Thoracic aorta (tissue), 2 donors: ENCODE data around the gene EFCAB5. TPM values are rescaled to one million over a fixed set of nuclear protein-coding genes. Genes with fewer than 3 reads are reported as not detected.
"Not testable (repeated sequence)": the region's sequence is repeated elsewhere in the genome, so short reads cannot be mapped to it uniquely, and the experiment has no call there.

Experiments
- ATAC-seq: fragments of 150-250 bp; one replicate; pipeline ENCODE4 v1.8.0; 2017; ENCODE audit warnings: low read depth; ENCODE audit not compliant: insufficient number of reproducible peaks, low FRiP score
- DNase-seq: peaks from one replicate; pipeline ENCODE4 v3.0.0-alpha.2; 2020; ENCODE audit warnings: low spot score
- H3K27ac ChIP-seq, 2 donors: fragments of 200-600 bp; sonication (generic); 1 replicate in 1 of 2; 2 replicates in 1 of 2; pipeline ENCODE4 v1.5.1; 2016; ENCODE audit warnings: mild to moderate bottlenecking in 2 of 2, moderate library complexity in 2 of 2
- H3K27me3 ChIP-seq: fragments of 200-600 bp; sonication (generic); replicated peaks from 2 replicates; pipeline ENCODE4 v1.6.0; 2016; ENCODE audit warnings: mild to moderate bottlenecking; ENCODE audit not compliant: insufficient read depth
- H3K36me3 ChIP-seq: fragments of 200-600 bp; sonication (generic); one replicate; pipeline ENCODE4 v1.5.1; 2016
- H3K4me1 ChIP-seq, 2 donors: fragments of 200-600 bp; sonication (generic); 1 replicate in 1 of 2; 2 replicates in 1 of 2; pipeline versions ENCODE4 v1.5.1 to v1.6.0; 2016; ENCODE audit warnings: low read depth in 2 of 2, mild to moderate bottlenecking in 1 of 2; ENCODE audit not compliant: control insufficient read depth in 1 of 2
- H3K4me3 ChIP-seq: fragments of 200-600 bp; sonication (generic); 2 replicates; pipeline ENCODE4 v1.5.1; 2016; ENCODE audit warnings: mild to moderate bottlenecking
- H3K9me3 ChIP-seq: fragments of 200-600 bp; sonication (generic); 2 replicates; pipeline ENCODE4 v1.5.1; 2016
- total RNA-seq, 2 donors: library from RNA; depleted of rRNA; stranded (reverse); fragments of >200 nt; gene quantifications; one replicate each; pipeline versions ENCODE4 v1.1.0 to v1.2.3, GENCODE V29; 2016
- TF ChIP-seq, protein P1 (sequence below): fragments of 200-600 bp; sonication (generic); IDR thresholded peaks from one replicate; pipeline ENCODE4 v1.5.1; 2019; ENCODE audit warnings: antibody characterized with exemption

EFCAB5 gene
- total RNA-seq, 2 donors from 2014 or later, result 1.9 TPM; not detected in 1

DNA sequence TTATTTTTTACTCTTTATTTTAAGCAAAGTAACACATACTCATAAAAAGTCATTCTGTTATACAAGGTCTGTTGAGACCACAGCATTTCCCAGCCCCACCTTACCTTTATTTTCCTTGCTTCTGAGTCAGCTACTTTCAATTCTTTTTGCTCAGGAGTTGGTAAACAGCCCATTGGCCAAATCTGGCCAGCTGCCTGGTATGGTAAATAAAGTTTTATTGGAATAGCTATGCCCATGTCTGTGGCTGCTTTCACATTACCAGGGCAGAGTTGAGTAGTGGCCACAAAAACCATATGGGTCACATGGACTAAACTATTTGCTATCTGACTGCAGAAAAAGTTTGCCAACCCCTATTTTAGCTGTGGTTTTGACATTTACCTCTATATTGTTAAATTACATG lies 171.8 kb downstream of the EFCAB5 start:
- TF ChIP-seq, protein P1, sequence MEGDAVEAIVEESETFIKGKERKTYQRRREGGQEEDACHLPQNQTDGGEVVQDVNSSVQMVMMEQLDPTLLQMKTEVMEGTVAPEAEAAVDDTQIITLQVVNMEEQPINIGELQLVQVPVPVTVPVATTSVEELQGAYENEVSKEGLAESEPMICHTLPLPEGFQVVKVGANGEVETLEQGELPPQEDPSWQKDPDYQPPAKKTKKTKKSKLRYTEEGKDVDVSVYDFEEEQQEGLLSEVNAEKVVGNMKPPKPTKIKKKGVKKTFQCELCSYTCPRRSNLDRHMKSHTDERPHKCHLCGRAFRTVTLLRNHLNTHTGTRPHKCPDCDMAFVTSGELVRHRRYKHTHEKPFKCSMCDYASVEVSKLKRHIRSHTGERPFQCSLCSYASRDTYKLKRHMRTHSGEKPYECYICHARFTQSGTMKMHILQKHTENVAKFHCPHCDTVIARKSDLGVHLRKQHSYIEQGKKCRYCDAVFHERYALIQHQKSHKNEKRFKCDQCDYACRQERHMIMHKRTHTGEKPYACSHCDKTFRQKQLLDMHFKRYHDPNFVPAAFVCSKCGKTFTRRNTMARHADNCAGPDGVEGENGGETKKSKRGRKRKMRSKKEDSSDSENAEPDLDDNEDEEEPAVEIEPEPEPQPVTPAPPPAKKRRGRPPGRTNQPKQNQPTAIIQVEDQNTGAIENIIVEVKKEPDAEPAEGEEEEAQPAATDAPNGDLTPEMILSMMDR, result no peak
- H3K9me3 ChIP-seq, result no peaks in the 10 kb centered on the region
- ATAC-seq, result no peak
- no peak for DNase-seq
- H3K4me1 ChIP-seq, result peaks cover 6 to 7% of the 10 kb centered on the region in 2 donors
- H3K4me3 ChIP-seq, result no peak overlapping the region
- H3K36me3 ChIP-seq, result no peaks in the 10 kb centered on the region
- H3K27ac ChIP-seq, result no peak overlapping the region
- H3K27me3 ChIP-seq, result no peaks in the 10 kb centered on the region

DNA sequence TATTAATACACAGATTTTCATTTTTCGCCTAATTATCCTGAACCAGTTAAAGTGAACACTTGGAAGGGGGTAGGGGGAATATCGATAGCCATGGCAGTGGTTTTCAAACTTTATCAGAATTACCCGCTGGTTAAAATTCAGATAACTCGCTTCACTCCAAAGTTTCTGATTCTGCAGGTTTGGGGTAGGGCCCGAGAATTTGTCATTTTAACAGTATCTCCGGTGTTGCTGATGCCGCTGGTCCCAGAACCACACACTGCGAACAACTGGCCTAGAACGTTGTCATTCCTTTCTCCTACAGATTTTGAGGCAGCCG lies 174.9 kb downstream of the EFCAB5 start:
- peak overlapping the region; percentile 91 for H3K4me3 ChIP-seq
- H3K27ac ChIP-seq, result peak overlapping the region; percentile 93 to 98
- H3K9me3 ChIP-seq, result no peaks in the 10 kb centered on the region
- no peak for DNase-seq
- peaks cover 22 to 29% of the 10 kb centered on the region in 2 donors for H3K4me1 ChIP-seq
- H3K27me3 ChIP-seq, result no peaks in the 10 kb centered on the region
- H3K36me3 ChIP-seq, result peaks cover 3% of the 10 kb centered on the region
- TF ChIP-seq, protein P1, result no peak
- no peak for ATAC-seq

DNA sequence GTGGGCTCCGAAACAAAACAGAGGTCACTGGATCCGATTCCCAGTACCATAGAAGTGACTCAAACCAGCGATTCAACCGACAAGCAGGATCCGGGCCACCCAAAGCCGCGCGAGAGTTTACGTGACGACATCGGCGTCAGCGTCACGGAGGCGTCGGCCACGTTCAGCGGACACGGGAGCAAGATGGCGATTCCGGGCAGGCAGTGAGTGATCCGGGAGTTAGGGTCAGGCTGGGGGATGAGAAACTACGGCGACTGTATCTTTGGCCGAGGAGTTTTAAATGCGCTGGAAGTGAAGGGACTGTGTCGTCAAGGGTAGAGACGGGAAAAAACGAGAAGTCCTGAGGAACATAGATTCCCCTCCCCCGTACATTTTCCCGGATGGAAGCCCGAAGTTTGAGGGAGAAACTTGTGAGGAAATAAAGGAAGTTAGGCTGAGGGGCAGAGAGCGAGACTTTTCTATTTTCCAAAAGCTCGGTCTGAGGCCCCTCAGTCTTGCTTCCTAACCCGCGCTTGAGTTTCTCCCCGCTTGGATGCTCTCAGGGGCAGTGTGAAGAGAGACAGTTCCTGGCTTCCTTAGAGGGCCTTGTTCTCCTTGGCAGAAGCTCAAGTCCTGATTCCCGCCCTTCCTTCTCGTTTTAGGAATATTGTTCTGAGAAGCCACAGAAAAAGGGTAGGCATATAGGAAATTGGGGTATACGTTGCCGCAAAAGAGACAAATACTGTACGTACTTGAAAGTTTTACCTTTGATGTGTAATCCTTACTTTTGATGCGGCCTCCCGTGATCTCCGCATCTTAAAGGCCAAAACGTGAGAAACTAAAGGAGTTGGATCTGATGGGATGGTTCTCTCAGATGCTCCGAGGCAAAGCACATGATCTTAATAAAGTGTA lies 175.5 kb downstream of the EFCAB5 start, which contains the start of gene NSRP1:
TSS of gene NSRP1 (plus strand) at position 156 of the 891 bp plus-strand sequence. CDS start at position 184, 28 bp downstream.
- Histone ChIP-seq H3K9me3 (no peaks in the 10 kb centered on the region), H3K27me3 (no peaks in the 10 kb centered on the region), H3K27ac (peak within 1 kb of the TSS; percentile 93 to 98), H3K4me3 (peak within 1 kb of the TSS; percentile 91), H3K4me1 (peaks cover 22 to 29% of the 10 kb centered on the region in 2 donors), H3K36me3 (peaks cover 3% of the 10 kb centered on the region)
- TF ChIP-seq, protein P1, result no peak
- peak; percentile 86 for DNase-seq
- peak; percentile 91 for ATAC-seq

DNA sequence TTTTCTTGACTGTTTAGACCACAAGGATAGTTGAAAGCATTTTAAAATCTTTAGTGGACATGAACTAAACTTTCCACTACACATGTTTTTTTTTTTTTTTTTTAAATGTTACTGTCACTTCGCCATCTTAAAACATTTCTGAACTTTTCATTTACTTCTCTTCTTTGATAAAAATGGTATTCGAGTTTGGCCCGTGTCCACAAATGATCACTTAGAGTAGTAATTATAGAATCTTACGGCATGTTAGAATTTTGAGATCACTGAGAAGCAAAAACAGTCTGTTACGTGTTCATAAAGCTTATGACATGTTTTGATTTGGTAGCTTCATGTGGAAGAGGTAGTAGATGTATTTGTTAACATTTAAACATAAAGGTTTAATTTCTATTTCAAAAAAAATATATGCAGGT lies 176.2 kb downstream of the EFCAB5 start:
- peak overlapping the region; percentile 91 for H3K4me3 ChIP-seq
- H3K4me1 ChIP-seq, result peaks cover 22 to 29% of the 10 kb centered on the region in 2 donors
- H3K27me3 ChIP-seq, result no peaks in the 10 kb centered on the region
- H3K27ac ChIP-seq, result peak overlapping the region; percentile 93 to 98
- no peak for ATAC-seq
- peaks cover 3% of the 10 kb centered on the region for H3K36me3 ChIP-seq
- no peaks in the 10 kb centered on the region for H3K9me3 ChIP-seq
- DNase-seq, result no peak
- TF ChIP-seq, protein P1, result no peak

DNA sequence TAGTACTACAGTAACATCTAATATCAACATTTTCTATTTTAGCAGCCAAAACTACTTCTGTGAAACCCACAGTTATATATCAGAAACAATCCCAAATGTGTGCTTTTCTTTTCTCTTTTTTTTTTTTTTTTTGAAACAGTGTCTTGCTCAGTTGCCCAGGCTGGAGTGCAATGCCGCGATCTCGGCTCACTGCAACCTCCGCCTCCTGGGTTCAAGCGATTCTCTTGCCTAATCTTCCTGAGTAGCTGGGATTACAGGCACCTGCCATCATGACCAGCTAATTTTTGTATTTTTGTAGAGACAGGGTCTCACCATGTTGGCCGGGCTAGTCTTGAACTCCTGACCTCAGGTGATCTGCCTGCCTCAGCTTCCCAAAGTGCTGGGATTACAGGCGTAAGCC lies 177.2 kb downstream of the EFCAB5 start:
- not testable (repeated sequence) for ATAC-seq, DNase-seq, H3K4me3 ChIP-seq, H3K27me3 ChIP-seq, H3K9me3 ChIP-seq, H3K36me3 ChIP-seq, H3K27ac ChIP-seq
- peaks cover 22 to 34% of the 10 kb centered on the region in 2 donors for H3K4me1 ChIP-seq
